Measurements from ENCODE around the gene UBL7.

Gene UBL7

DNA sequence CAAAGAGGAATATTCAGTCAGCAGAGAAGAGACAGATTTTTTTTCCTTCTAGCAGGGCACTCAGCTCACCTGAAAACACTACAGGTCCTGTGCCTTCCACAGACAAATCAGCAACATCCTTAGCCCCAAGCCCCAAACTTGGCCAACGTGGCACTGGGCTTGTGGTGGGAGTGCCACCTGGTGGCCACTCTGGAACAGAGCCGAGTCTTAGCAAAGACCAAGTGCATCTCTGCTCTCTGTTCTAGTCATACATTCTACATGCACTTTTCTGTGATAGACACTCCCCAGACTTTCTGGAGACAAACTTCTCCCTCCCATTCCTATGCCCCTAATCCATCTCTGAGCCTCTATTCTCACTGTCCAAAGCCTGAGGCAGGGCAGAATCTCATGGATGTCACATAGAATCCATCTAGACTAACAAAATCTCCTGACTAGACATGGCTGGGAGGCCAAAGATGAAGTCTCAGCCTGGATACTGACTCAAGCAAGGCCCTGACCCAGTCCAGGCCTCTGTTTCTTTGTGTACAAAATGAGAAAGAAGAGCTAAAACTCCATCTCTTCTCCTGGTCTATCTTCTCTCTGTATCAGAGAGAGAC lies 22.1 kb downstream of the UBL7 start:
- Histone ChIP-seq H3K9me2 (ENCODE audit: low read depth, low read length) (no peaks in the 10 kb centered on the region), H4K20me1 (ENCODE audit: insufficient read depth, low read length) (no peaks in the 10 kb centered on the region), H3K4me2 (ENCODE audit: low read length) (no peak overlapping the region), H3K9ac (ENCODE audit: low read length) (no peak overlapping the region), H3K27ac (ENCODE audit: low read depth, low read length, poor library complexity, severe bottlenecking) (no peak overlapping the region), H3K79me2 (ENCODE audit: insufficient read depth, low read length) (no peaks in the 10 kb centered on the region), H3K4me1 (ENCODE audit: insufficient read depth, low read length, severe bottlenecking) (no peaks in the 10 kb centered on the region), H3K4me3 (ENCODE audit: low read depth, low read length, poor library complexity, severe bottlenecking) (no peak overlapping the region), H3K36me3 (ENCODE audit: insufficient read depth, low read length) (no peaks in the 10 kb centered on the region), H3K9me3 (ENCODE audit: low read length) (no peaks in the 10 kb centered on the region), H3K27me3 (ENCODE audit: insufficient read depth, low read length) (no peaks in the 10 kb centered on the region), H2AFZ (ENCODE audit: low read length) (no peak overlapping the region), H3F3A (ENCODE audit: insufficient read depth, low read length) (no peaks in the 10 kb centered on the region)
- no peak for TF ChIP-seq EZH2 (IDR thresholded peaks at IDR 0.05; ENCODE audit: borderline replicate concordance, low read length)
- TF ChIP-seq, protein P1, sequence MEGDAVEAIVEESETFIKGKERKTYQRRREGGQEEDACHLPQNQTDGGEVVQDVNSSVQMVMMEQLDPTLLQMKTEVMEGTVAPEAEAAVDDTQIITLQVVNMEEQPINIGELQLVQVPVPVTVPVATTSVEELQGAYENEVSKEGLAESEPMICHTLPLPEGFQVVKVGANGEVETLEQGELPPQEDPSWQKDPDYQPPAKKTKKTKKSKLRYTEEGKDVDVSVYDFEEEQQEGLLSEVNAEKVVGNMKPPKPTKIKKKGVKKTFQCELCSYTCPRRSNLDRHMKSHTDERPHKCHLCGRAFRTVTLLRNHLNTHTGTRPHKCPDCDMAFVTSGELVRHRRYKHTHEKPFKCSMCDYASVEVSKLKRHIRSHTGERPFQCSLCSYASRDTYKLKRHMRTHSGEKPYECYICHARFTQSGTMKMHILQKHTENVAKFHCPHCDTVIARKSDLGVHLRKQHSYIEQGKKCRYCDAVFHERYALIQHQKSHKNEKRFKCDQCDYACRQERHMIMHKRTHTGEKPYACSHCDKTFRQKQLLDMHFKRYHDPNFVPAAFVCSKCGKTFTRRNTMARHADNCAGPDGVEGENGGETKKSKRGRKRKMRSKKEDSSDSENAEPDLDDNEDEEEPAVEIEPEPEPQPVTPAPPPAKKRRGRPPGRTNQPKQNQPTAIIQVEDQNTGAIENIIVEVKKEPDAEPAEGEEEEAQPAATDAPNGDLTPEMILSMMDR (IDR thresholded peaks at IDR 0.05; ENCODE audit: low read length), result peak; percentile 96

DNA sequence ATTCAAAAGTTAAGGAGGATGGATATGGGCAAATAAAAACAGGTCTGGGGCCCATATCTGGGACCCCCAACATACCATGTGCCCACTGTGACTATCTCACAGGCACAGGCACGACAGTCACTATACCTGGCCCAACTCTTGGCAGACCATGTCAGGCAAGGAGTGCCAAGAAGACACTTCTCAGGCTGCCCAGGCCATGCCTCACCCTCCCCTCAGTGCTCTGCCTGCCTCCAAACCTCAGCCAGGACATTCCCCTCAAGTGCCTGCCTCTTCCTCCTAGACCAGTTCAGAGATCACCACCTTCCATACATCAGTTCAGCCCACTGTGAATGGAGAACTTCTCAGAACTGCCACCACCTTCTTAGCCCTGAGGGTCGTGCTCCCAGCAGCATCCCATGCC lies 22.8 kb downstream of the UBL7 start:
- no peaks in the 10 kb centered on the region for H3F3A ChIP-seq (ENCODE audit: insufficient read depth, low read length)
- no peak overlapping the region for H3K9ac ChIP-seq (ENCODE audit: low read length)
- TF ChIP-seq, protein P1 (IDR thresholded peaks at IDR 0.05; ENCODE audit: low read length), result no peak
- TF ChIP-seq EZH2 (IDR thresholded peaks at IDR 0.05; ENCODE audit: borderline replicate concordance, low read length), result no peak
- no peaks in the 10 kb centered on the region for H4K20me1 ChIP-seq (ENCODE audit: insufficient read depth, low read length)
- no peaks in the 10 kb centered on the region for H3K9me2 ChIP-seq (ENCODE audit: low read depth, low read length)
- no peak overlapping the region for H3K27ac ChIP-seq (ENCODE audit: low read depth, low read length, poor library complexity, severe bottlenecking)
- no peak overlapping the region for H3K4me3 ChIP-seq (ENCODE audit: low read depth, low read length, poor library complexity, severe bottlenecking)
- H3K36me3 ChIP-seq (ENCODE audit: insufficient read depth, low read length), result no peaks in the 10 kb centered on the region
- H3K9me3 ChIP-seq (ENCODE audit: low read length), result no peaks in the 10 kb centered on the region
- no peak overlapping the region for H3K4me2 ChIP-seq (ENCODE audit: low read length)
- H3K27me3 ChIP-seq (ENCODE audit: insufficient read depth, low read length), result no peaks in the 10 kb centered on the region
- peaks cover 4% of the 10 kb centered on the region for H3K4me1 ChIP-seq (ENCODE audit: insufficient read depth, low read length, severe bottlenecking)
- H3K79me2 ChIP-seq (ENCODE audit: insufficient read depth, low read length), result no peaks in the 10 kb centered on the region
- no peak overlapping the region for H2AFZ ChIP-seq (ENCODE audit: low read length)

DNA sequence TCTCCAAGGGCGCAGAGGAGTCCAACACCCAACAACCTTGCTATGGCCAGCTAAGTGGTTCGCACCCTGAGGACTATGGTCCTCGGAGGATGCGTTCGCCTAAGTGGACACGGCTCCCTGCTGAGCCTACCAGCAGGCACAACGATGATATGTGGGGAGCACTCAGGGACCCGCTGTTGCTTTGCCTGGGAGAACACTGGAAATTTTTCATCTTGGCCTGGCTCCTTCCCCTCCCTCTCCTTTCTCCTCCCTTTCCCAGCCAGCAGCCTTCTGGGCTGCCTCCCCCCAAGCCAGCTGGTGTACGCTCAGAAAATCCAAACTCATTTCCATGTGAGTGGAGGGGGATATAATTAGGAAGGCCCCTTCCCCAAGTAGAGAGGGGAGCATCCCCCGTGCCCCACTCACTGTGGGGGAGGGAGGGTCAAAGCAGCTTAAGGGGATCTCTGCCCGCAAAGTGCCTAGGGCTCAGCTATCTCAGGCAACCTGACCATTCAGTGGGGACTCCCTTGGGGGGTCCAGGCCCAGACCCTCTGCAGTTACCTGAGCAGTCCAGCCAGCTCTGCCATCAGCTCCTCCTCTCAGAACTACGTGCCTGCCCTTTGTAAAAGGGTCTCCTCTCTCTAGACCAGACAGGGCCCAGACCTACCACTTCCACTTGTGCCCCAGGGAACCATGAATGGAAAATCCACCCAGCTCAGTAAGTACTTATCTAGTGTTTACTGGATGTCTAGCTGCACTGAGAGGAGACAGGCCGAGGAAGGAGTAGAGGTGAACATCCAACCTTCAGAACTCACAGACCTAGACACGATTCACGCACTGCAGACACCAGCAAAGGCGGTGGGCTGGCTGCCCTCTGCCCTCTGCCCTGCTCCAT lies 26.5 kb downstream of the UBL7 start:
- TF ChIP-seq EZH2 (IDR thresholded peaks at IDR 0.05; ENCODE audit: borderline replicate concordance, low read length), result no peak
- TF ChIP-seq, protein P1 (IDR thresholded peaks at IDR 0.05; ENCODE audit: low read length), result no peak
- Histone ChIP-seq H2AFZ (ENCODE audit: low read length) (no peak overlapping the region), H3K27me3 (ENCODE audit: insufficient read depth, low read length) (0 out of 2 replicates have a peak, but pooled peaks cover 5% of the 10 kb centered on the region), H3K4me1 (ENCODE audit: insufficient read depth, low read length, severe bottlenecking) (peaks cover 8% of the 10 kb centered on the region), H3K79me2 (ENCODE audit: insufficient read depth, low read length) (no peaks in the 10 kb centered on the region), H3F3A (ENCODE audit: insufficient read depth, low read length) (no peaks in the 10 kb centered on the region), H3K4me2 (ENCODE audit: low read length) (peak overlapping the region; percentile 89), H3K9me3 (ENCODE audit: low read length) (no peaks in the 10 kb centered on the region), H3K9me2 (ENCODE audit: low read depth, low read length) (no peaks in the 10 kb centered on the region), H3K36me3 (ENCODE audit: insufficient read depth, low read length) (no peaks in the 10 kb centered on the region), H4K20me1 (ENCODE audit: insufficient read depth, low read length) (no peaks in the 10 kb centered on the region), H3K4me3 (ENCODE audit: low read depth, low read length, poor library complexity, severe bottlenecking) (peak overlapping the region; percentile 65), H3K9ac (ENCODE audit: low read length) (no peak overlapping the region), H3K27ac (ENCODE audit: low read depth, low read length, poor library complexity, severe bottlenecking) (no peak overlapping the region)

Data from OCI-LY1 (cell line).